Smooth muscle cell (in vitro differentiated cells): ENCODE measurements around the gene CDH13. TPM values are rescaled to one million over a fixed set of nuclear protein-coding genes. Genes with fewer than 3 reads are reported as not detected.

Experiments used
- DNase-seq: peaks from one replicate; lab custom pipeline; 2025; ENCODE audit not compliant: unreplicated experiment; lab: John Stamatoyannopoulos, UW
- H2AFZ ChIP-seq: fragments of 200-600 bp; sonication (generic); 2 replicates; pipeline ENCODE4 v1.6.0; 2016; ENCODE audit warnings: antibody characterized with exemption, low read depth, mild to moderate bottlenecking
- H3F3A ChIP-seq: fragments of 200-600 bp; sonication (generic); 2 replicates; pipeline ENCODE4 v1.6.0; 2017; ENCODE audit warnings: antibody characterized with exemption, low read depth
- H3K27ac ChIP-seq: fragments of 200-600 bp; sonication (generic); 2 replicates; pipeline ENCODE4 v1.5.1; 2016; ENCODE audit warnings: low read depth, mild to moderate bottlenecking
- H3K27me3 ChIP-seq: fragments of 200-600 bp; sonication (generic); 2 replicates; pipeline ENCODE4 v1.6.1; 2016; ENCODE audit warnings: low read depth, mild to moderate bottlenecking
- H3K36me3 ChIP-seq: fragments of 200-600 bp; sonication (generic); 2 replicates; pipeline ENCODE4 v1.5.1; 2016; ENCODE audit warnings: low read depth
- H3K4me1 ChIP-seq: fragments of 200-600 bp; sonication (generic); 2 replicates; pipeline ENCODE4 v1.5.1; 2016; ENCODE audit warnings: low read depth
- H3K4me2 ChIP-seq: fragments of 200-600 bp; sonication (generic); 2 replicates; pipeline ENCODE4 v1.6.0; 2016; ENCODE audit warnings: mild to moderate bottlenecking
- H3K4me3 ChIP-seq: fragments of 200-600 bp; sonication (generic); 2 replicates; pipeline ENCODE4 v1.5.1; 2016; ENCODE audit warnings: mild to moderate bottlenecking
- H3K79me2 ChIP-seq: fragments of 200-600 bp; sonication (generic); 2 replicates; pipeline ENCODE4 v1.6.0; 2016; ENCODE audit warnings: low read depth, mild to moderate bottlenecking
- H3K9ac ChIP-seq: fragments of 200-600 bp; sonication (generic); 2 replicates; pipeline ENCODE4 v1.6.0; 2016; ENCODE audit warnings: low read depth
- H3K9me3 ChIP-seq: fragments of 200-600 bp; sonication (generic); replicated peaks from 2 replicates; pipeline ENCODE4 v1.5.1; 2016; ENCODE audit warnings: low read depth
- H4K20me1 ChIP-seq: fragments of 200-600 bp; sonication (generic); 2 replicates; pipeline ENCODE4 v1.6.0; 2016; ENCODE audit warnings: low read depth
- WGBS: methylation state at CpG from one replicate; pipeline ENCODE4 v1.1.7; 2016; ENCODE audit warnings: low lambda C conversion rate; 5-methylcytosine and 5-hydroxymethylcytosine counted together
- polyA plus RNA-seq: library from polyadenylated mRNA; unstranded; fragments of >200 nt; fragmentation: Nextera tagmentation; extraction: Ambion mirVana; gene quantifications from 2 replicates; pipeline ENCODE4 v1.2.1, GENCODE V29; 2016
- total RNA-seq: library from RNA; depleted of rRNA; stranded (reverse); fragments of >200 nt; gene quantifications from 2 replicates; pipeline ENCODE4 v1.2.3, GENCODE V29; 2014
- TF ChIP-seq, protein P1 (sequence below): fragments of 200-600 bp; sonication (generic); IDR thresholded peaks from 2 replicates; pipeline ENCODE4 v1.5.1; 2017; ENCODE audit warnings: borderline replicate concordance, mild to moderate bottlenecking, antibody characterized with exemption; ENCODE audit not compliant: insufficient read depth, poor library complexity, severe bottlenecking

Gene CDH13
- total and polyA plus RNA-seq, 2 experiments from 2014 or later: 12.1 to 32.2 TPM

DNA sequence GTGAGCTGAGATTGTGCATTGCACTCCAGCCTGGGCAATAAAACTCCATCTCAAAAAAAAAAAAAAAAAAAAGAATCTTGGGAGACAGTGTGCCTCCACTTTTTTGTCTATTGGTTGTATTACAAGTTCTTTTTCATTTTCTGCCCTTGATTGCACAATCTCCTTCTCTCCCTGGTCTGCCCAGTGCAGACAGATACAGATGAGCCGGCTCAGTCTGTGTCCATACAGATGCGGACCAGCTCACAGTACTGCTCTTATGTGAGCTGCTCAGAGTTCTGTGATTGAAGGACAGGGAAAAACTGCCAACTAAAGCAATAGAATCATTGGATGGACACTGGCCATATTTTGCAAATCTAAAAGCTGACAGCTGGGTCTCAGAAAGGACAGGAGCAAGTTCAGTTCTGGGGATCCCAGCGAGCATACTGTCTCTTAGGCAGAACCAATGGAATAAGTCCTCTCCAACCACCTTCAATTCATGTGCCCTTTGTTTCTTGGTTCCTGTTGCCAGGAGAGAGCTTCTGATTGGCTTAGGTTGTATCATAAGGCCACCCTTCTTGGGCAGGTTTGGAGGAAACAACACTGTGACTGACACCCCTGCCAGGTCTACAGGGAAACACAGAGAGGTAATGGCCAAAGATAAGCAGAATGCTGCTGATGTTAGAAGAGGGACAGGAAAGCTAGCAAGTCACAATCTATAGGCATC lies 685.4 kb downstream of the CDH13 start:
- no peak overlapping the region for H3K4me3 ChIP-seq

GRCh38 chr16:83312718-83313245 lies 686.0 kb downstream of the CDH13 start:
- WGBS: 100% methylated on average over 1 of the region's 1 CpG

More for the DNA sequence above, 685.4 kb downstream of the CDH13 start:
- Histone ChIP-seq H2AFZ (no peak overlapping the region), H3K4me2 (no peak overlapping the region), H3K36me3 (no peaks in the 10 kb centered on the region), H3K4me1 (no peaks in the 10 kb centered on the region), H4K20me1 (no peaks in the 10 kb centered on the region), H3K27me3 (no peaks in the 10 kb centered on the region), H3K27ac (no peak overlapping the region), H3K79me2 (no peaks in the 10 kb centered on the region), H3K9me3 (no peaks in the 10 kb centered on the region), H3K9ac (no peak overlapping the region), H3F3A (no peaks in the 10 kb centered on the region)
- DNase-seq: no peak
- TF ChIP-seq, protein P1, sequence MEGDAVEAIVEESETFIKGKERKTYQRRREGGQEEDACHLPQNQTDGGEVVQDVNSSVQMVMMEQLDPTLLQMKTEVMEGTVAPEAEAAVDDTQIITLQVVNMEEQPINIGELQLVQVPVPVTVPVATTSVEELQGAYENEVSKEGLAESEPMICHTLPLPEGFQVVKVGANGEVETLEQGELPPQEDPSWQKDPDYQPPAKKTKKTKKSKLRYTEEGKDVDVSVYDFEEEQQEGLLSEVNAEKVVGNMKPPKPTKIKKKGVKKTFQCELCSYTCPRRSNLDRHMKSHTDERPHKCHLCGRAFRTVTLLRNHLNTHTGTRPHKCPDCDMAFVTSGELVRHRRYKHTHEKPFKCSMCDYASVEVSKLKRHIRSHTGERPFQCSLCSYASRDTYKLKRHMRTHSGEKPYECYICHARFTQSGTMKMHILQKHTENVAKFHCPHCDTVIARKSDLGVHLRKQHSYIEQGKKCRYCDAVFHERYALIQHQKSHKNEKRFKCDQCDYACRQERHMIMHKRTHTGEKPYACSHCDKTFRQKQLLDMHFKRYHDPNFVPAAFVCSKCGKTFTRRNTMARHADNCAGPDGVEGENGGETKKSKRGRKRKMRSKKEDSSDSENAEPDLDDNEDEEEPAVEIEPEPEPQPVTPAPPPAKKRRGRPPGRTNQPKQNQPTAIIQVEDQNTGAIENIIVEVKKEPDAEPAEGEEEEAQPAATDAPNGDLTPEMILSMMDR: no peak
- 89% methylated on average over 3 of the region's 3 CpGs for WGBS

GRCh38 chr16:83315271-83315670 lies 688.5 kb downstream of the CDH13 start:
- H3K4me2 ChIP-seq: no peak overlapping the region
- no peak overlapping the region for H3K4me3 ChIP-seq
- WGBS: 78% methylated on average over 2 of the region's 2 CpGs
- no peak overlapping the region for H3K27ac ChIP-seq
- no peak overlapping the region for H2AFZ ChIP-seq
- TF ChIP-seq, protein P1: no peak
- no peaks in the 10 kb centered on the region for H3K79me2 ChIP-seq
- H3K9ac ChIP-seq: no peak overlapping the region
- H3K4me1 ChIP-seq: no peaks in the 10 kb centered on the region
- no peaks in the 10 kb centered on the region for H3K36me3 ChIP-seq
- no peaks in the 10 kb centered on the region for H3F3A ChIP-seq
- no peak for DNase-seq
- no peaks in the 10 kb centered on the region for H4K20me1 ChIP-seq
- no peaks in the 10 kb centered on the region for H3K27me3 ChIP-seq
- no peaks in the 10 kb centered on the region for H3K9me3 ChIP-seq

More at GRCh38 chr16:83312718-83313245, 686.0 kb downstream of the CDH13 start:
- Histone ChIP-seq H3F3A (no peaks in the 10 kb centered on the region), H4K20me1 (no peaks in the 10 kb centered on the region), H3K4me2 (no peak overlapping the region), H3K9me3 (no peaks in the 10 kb centered on the region), H3K36me3 (no peaks in the 10 kb centered on the region), H3K4me3 (no peak overlapping the region), H3K79me2 (no peaks in the 10 kb centered on the region), H3K27me3 (no peaks in the 10 kb centered on the region), H3K27ac (no peak overlapping the region), H2AFZ (no peak overlapping the region), H3K9ac (no peak overlapping the region), H3K4me1 (no peaks in the 10 kb centered on the region)
- TF ChIP-seq, protein P1: no peak
- DNase-seq: no peak
